Trophoblast cell (in vitro differentiated cells and primary cell): ENCODE data around the gene CEBPA.

Experiments
- DNase-seq, 2 donors: peaks; one replicate each; pipeline ENCODE4 v3.0.0-alpha.2; 2016
- H2AFZ ChIP-seq: 2 replicates; pipeline ENCODE4 v1.6.1; 2013; ENCODE audit warnings: low read length, moderate library complexity, mild to moderate bottlenecking; ENCODE audit not compliant: insufficient read depth, poor library complexity
- H2AK5ac ChIP-seq: 2 replicates; pipeline ENCODE4 v1.6.1; 2013; ENCODE audit warnings: mild to moderate bottlenecking, low read length
- H2BK120ac ChIP-seq: 2 replicates; pipeline ENCODE4 v1.6.1; 2013; ENCODE audit warnings: low read length, mild to moderate bottlenecking, moderate library complexity; ENCODE audit not compliant: insufficient read depth, poor library complexity
- H2BK12ac ChIP-seq: 2 replicates; pipeline ENCODE4 v1.6.1; 2013; ENCODE audit warnings: mild to moderate bottlenecking, low read length, moderate library complexity
- H2BK5ac ChIP-seq: 2 replicates; pipeline ENCODE4 v1.6.1; 2013; ENCODE audit warnings: low read length, low read depth, moderate library complexity, mild to moderate bottlenecking; ENCODE audit not compliant: poor library complexity
- H3K14ac ChIP-seq: 2 replicates; pipeline ENCODE4 v1.6.1; 2013; ENCODE audit warnings: mild to moderate bottlenecking, low read length
- H3K18ac ChIP-seq: 2 replicates; pipeline ENCODE4 v1.6.1; 2013; ENCODE audit warnings: mild to moderate bottlenecking, low read length
- H3K23ac ChIP-seq: 2 replicates; pipeline ENCODE4 v1.6.1; 2013; ENCODE audit warnings: low read length
- H3K27ac ChIP-seq: 2 replicates; pipeline ENCODE4 v1.5.1; 2013; ENCODE audit warnings: low read depth, mild to moderate bottlenecking, inconsistent platforms, low read length, moderate library complexity
- H3K27me3 ChIP-seq: 2 replicates; pipeline ENCODE4 v1.6.1; 2013; ENCODE audit warnings: inconsistent platforms, mild to moderate bottlenecking, low read length, moderate library complexity; ENCODE audit not compliant: insufficient read depth
- H3K36me3 ChIP-seq, 2 experiments: 1 replicate in 1 of 2; 2 replicates in 1 of 2; pipeline ENCODE4 v1.6.1; 2013; ENCODE audit warnings: low read length in 2 of 2, mild to moderate bottlenecking in 2 of 2, moderate library complexity in 1 of 2; ENCODE audit not compliant: insufficient read depth in 2 of 2, control insufficient read depth in 1 of 2
- H3K4ac ChIP-seq: 2 replicates; pipeline ENCODE4 v1.6.1; 2013; ENCODE audit warnings: low read depth, mild to moderate bottlenecking, low read length, moderate library complexity
- H3K4me1 ChIP-seq, 2 experiments: 1 replicate in 1 of 2; 2 replicates in 1 of 2; pipeline ENCODE4 v1.6.1; 2013; ENCODE audit warnings: low read length in 2 of 2, mild to moderate bottlenecking in 2 of 2, moderate library complexity in 1 of 2; ENCODE audit not compliant: insufficient read depth in 2 of 2, control insufficient read depth in 1 of 2
- H3K4me2 ChIP-seq: 2 replicates; pipeline ENCODE4 v1.6.1; 2013; ENCODE audit warnings: inconsistent platforms, mild to moderate bottlenecking, low read length, moderate library complexity
- H3K4me3 ChIP-seq: 2 replicates; pipeline ENCODE4 v1.5.1; 2013; ENCODE audit warnings: mild to moderate bottlenecking, low read depth, low read length, inconsistent platforms
- H3K79me1 ChIP-seq: one replicate; pipeline ENCODE4 v1.6.1; 2013; ENCODE audit warnings: low read length
- H3K79me2 ChIP-seq: 2 replicates; pipeline ENCODE4 v1.6.1; 2013; ENCODE audit warnings: low read length, mild to moderate bottlenecking; ENCODE audit not compliant: control insufficient read depth, insufficient read depth, poor library complexity
- H3K9ac ChIP-seq: 2 replicates; pipeline ENCODE4 v1.6.1; 2013; ENCODE audit warnings: mild to moderate bottlenecking, low read length
- H3K9me3 ChIP-seq: 2 replicates; pipeline ENCODE4 v1.6.1; 2013; ENCODE audit warnings: low read depth, mild to moderate bottlenecking, control low read depth, inconsistent platforms, low read length; ENCODE audit not compliant: insufficient read depth
- H4K12ac ChIP-seq: 2 replicates; pipeline ENCODE4 v1.6.1; 2013; ENCODE audit warnings: low read depth, mild to moderate bottlenecking, low read length, moderate library complexity
- H4K8ac ChIP-seq: 2 replicates; pipeline ENCODE4 v1.6.1; 2013; ENCODE audit warnings: low read depth, mild to moderate bottlenecking, low read length, moderate library complexity
- H4K91ac ChIP-seq: one replicate; pipeline ENCODE4 v1.6.1; 2013; ENCODE audit warnings: low read depth, mild to moderate bottlenecking, low read length, moderate library complexity
- WGBS: extraction: QIAGEN DNeasy Blood & Tissue Kit; methylation state at CpG from one replicate; pipeline ENCODE4 v1.1.7; 2013; ENCODE audit warnings: missing lambda C conversion rate; ENCODE audit not compliant: insufficient read length, insufficient coverage; ENCODE audit errors: extremely low coverage; 5-methylcytosine and 5-hydroxymethylcytosine counted together

The CEBPA gene

GRCh38 chr19:33325920-33326319 is 23.6 kb upstream of the CEBPA start:
- H3K27me3 ChIP-seq = no peaks in the 10 kb centered on the region
- H4K8ac ChIP-seq = peak overlapping the region; percentile 16
- no peak overlapping the region for H2AFZ ChIP-seq
- no peaks in the 10 kb centered on the region for H3K4me1 ChIP-seq
- WGBS = no CpG with 5 or more reads among the region's 5 CpGs
- no peak overlapping the region for H3K14ac ChIP-seq
- no peak overlapping the region for H4K91ac ChIP-seq
- H3K4me3 ChIP-seq = no peak overlapping the region
- no peaks in the 10 kb centered on the region for H3K36me3 ChIP-seq
- no peak overlapping the region for H3K27ac ChIP-seq
- H3K18ac ChIP-seq = no peak overlapping the region
- no peak overlapping the region for H2BK12ac ChIP-seq
- no peak for DNase-seq
- no peaks in the 10 kb centered on the region for H3K79me2 ChIP-seq
- peak overlapping the region; percentile 2 for H3K4me2 ChIP-seq
- peaks cover 5% of the 10 kb centered on the region for H3K9me3 ChIP-seq
- no peak overlapping the region for H2BK120ac ChIP-seq
- no peak overlapping the region for H3K4ac ChIP-seq
- H3K23ac ChIP-seq = no peak overlapping the region
- no peak overlapping the region for H4K12ac ChIP-seq
- H2AK5ac ChIP-seq = no peak overlapping the region
- H3K79me1 ChIP-seq = no peaks in the 10 kb centered on the region
- H3K9ac ChIP-seq = no peak overlapping the region
- H2BK5ac ChIP-seq = no peak overlapping the region

GRCh38 chr19:33324628-33325027 is 22.3 kb upstream of the CEBPA start:
- no peak overlapping the region for H2BK5ac ChIP-seq
- peaks cover 5% of the 10 kb centered on the region for H3K9me3 ChIP-seq
- no peak overlapping the region for H2BK120ac ChIP-seq
- H2AK5ac ChIP-seq = no peak overlapping the region
- H3K9ac ChIP-seq = no peak overlapping the region
- no CpG with 5 or more reads among the region's 3 CpGs for WGBS
- no peak overlapping the region for H3K14ac ChIP-seq
- no peak overlapping the region for H3K4me2 ChIP-seq
- H3K4me1 ChIP-seq = no peaks in the 10 kb centered on the region
- H4K91ac ChIP-seq = no peak overlapping the region
- H3K27ac ChIP-seq = no peak overlapping the region
- no peak overlapping the region for H3K4me3 ChIP-seq
- no peak overlapping the region for H3K18ac ChIP-seq
- no peak overlapping the region for H3K4ac ChIP-seq
- H4K8ac ChIP-seq = no peak overlapping the region
- no peak for DNase-seq
- H3K36me3 ChIP-seq = no peaks in the 10 kb centered on the region
- no peak overlapping the region for H4K12ac ChIP-seq
- no peak overlapping the region for H3K23ac ChIP-seq
- no peak overlapping the region for H2AFZ ChIP-seq
- no peaks in the 10 kb centered on the region for H3K79me1 ChIP-seq
- no peaks in the 10 kb centered on the region for H3K27me3 ChIP-seq
- no peak overlapping the region for H2BK12ac ChIP-seq
- no peaks in the 10 kb centered on the region for H3K79me2 ChIP-seq

DNA sequence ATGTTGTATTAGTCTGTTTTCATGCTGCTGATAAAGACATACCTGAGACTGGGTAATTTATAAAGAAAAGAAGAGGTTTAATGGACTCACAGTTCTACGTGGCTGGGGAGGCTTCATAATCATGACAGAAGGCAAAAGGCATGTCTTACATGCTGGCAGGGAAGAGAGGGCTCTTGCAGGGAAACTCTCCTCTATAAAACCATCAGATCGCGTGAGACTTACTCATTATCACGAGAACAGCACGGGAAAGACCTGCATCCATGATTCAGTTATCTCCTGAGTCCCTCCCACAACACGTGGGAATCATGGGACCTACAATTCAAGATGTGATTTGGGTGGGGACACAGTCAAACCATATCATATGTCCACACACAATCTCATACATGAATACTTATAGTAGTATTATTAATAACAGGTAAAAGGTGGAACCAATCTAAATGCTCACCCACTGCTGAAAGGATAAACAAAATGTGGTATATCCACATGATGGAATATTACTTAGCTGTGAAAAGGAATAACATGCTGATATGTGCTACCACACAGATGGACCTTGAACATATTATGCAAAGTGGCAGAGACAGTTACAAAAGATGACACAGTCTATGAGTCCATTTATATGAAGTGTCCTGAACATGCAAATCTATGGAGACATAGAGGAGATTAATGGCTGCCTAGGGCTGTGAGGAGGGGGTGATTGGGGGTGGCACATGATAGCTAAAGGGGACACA is 20.9 kb upstream of the CEBPA start:
- no peak overlapping the region for H4K12ac ChIP-seq
- no peak overlapping the region for H2BK120ac ChIP-seq
- H3K79me2 ChIP-seq = no peaks in the 10 kb centered on the region
- peaks cover 5% of the 10 kb centered on the region for H3K9me3 ChIP-seq
- H2BK5ac ChIP-seq = no peak overlapping the region
- H3K4me3 ChIP-seq = no peak overlapping the region
- no peak overlapping the region for H3K9ac ChIP-seq
- H3K4me2 ChIP-seq = no peak overlapping the region
- H3K36me3 ChIP-seq = no peaks in the 10 kb centered on the region
- DNase-seq = peak; percentile 74 to 89
- H2AFZ ChIP-seq = no peak overlapping the region
- H3K4me1 ChIP-seq = no peaks in the 10 kb centered on the region
- no peaks in the 10 kb centered on the region for H3K27me3 ChIP-seq
- H3K27ac ChIP-seq = no peak overlapping the region
- no CpG with 5 or more reads among the region's 6 CpGs for WGBS
- no peak overlapping the region for H2BK12ac ChIP-seq
- no peak overlapping the region for H4K91ac ChIP-seq
- H3K23ac ChIP-seq = no peak overlapping the region
- H4K8ac ChIP-seq = no peak overlapping the region
- H3K4ac ChIP-seq = no peak overlapping the region
- no peak overlapping the region for H2AK5ac ChIP-seq
- H3K18ac ChIP-seq = no peak overlapping the region
- no peaks in the 10 kb centered on the region for H3K79me1 ChIP-seq
- no peak overlapping the region for H3K14ac ChIP-seq

GRCh38 chr19:33320636-33321035 is 18.3 kb upstream of the CEBPA start:
- no peak overlapping the region for H2AK5ac ChIP-seq
- no peak for DNase-seq
- H3K4me1 ChIP-seq = peaks cover 4 to 6% of the 10 kb centered on the region in 2 experiments
- no peak overlapping the region for H2BK120ac ChIP-seq
- H3K27ac ChIP-seq = no peak overlapping the region
- WGBS = no CpG with 5 or more reads among the region's 1 CpG
- H3K79me1 ChIP-seq = peaks cover 4% of the 10 kb centered on the region
- no peak overlapping the region for H3K4me3 ChIP-seq
- H3K27me3 ChIP-seq = no peaks in the 10 kb centered on the region
- H2BK12ac ChIP-seq = no peak overlapping the region
- H4K12ac ChIP-seq = no peak overlapping the region
- no peaks in the 10 kb centered on the region for H3K79me2 ChIP-seq
- H2BK5ac ChIP-seq = no peak overlapping the region
- H3K4me2 ChIP-seq = no peak overlapping the region
- no peak overlapping the region for H4K91ac ChIP-seq
- H3K9ac ChIP-seq = no peak overlapping the region
- H3K9me3 ChIP-seq = peaks cover 2% of the 10 kb centered on the region
- no peak overlapping the region for H4K8ac ChIP-seq
- no peak overlapping the region for H3K23ac ChIP-seq
- H3K36me3 ChIP-seq = no peaks in the 10 kb centered on the region
- H3K4ac ChIP-seq = no peak overlapping the region
- H3K18ac ChIP-seq = no peak overlapping the region
- no peak overlapping the region for H3K14ac ChIP-seq
- H2AFZ ChIP-seq = no peak overlapping the region
